Trophoblast cell (in vitro differentiated cells and primary cell): Measurements from ENCODE around the gene HIF3A.
"Not testable (repeated sequence)": the region's sequence is repeated elsewhere in the genome, so short reads cannot be mapped to it uniquely, and the experiment has no call there.

ENCODE experiments used
- DNase-seq, 2 donors: peaks; one replicate each; pipeline ENCODE4 v3.0.0-alpha.2; 2016
- H2AFZ ChIP-seq: 2 replicates; pipeline ENCODE4 v1.6.1; 2013; ENCODE audit warnings: low read length, moderate library complexity, mild to moderate bottlenecking; ENCODE audit not compliant: insufficient read depth, poor library complexity
- H2AK5ac ChIP-seq: 2 replicates; pipeline ENCODE4 v1.6.1; 2013; ENCODE audit warnings: mild to moderate bottlenecking, low read length
- H2BK120ac ChIP-seq: 2 replicates; pipeline ENCODE4 v1.6.1; 2013; ENCODE audit warnings: low read length, mild to moderate bottlenecking, moderate library complexity; ENCODE audit not compliant: insufficient read depth, poor library complexity
- H2BK12ac ChIP-seq: 2 replicates; pipeline ENCODE4 v1.6.1; 2013; ENCODE audit warnings: mild to moderate bottlenecking, low read length, moderate library complexity
- H2BK5ac ChIP-seq: 2 replicates; pipeline ENCODE4 v1.6.1; 2013; ENCODE audit warnings: low read length, low read depth, moderate library complexity, mild to moderate bottlenecking; ENCODE audit not compliant: poor library complexity
- H3K14ac ChIP-seq: 2 replicates; pipeline ENCODE4 v1.6.1; 2013; ENCODE audit warnings: mild to moderate bottlenecking, low read length
- H3K18ac ChIP-seq: 2 replicates; pipeline ENCODE4 v1.6.1; 2013; ENCODE audit warnings: mild to moderate bottlenecking, low read length
- H3K23ac ChIP-seq: 2 replicates; pipeline ENCODE4 v1.6.1; 2013; ENCODE audit warnings: low read length
- H3K27ac ChIP-seq: 2 replicates; pipeline ENCODE4 v1.5.1; 2013; ENCODE audit warnings: low read depth, mild to moderate bottlenecking, inconsistent platforms, low read length, moderate library complexity
- H3K27me3 ChIP-seq: 2 replicates; pipeline ENCODE4 v1.6.1; 2013; ENCODE audit warnings: inconsistent platforms, mild to moderate bottlenecking, low read length, moderate library complexity; ENCODE audit not compliant: insufficient read depth
- H3K36me3 ChIP-seq, 2 experiments: 1 replicate in 1 of 2; 2 replicates in 1 of 2; pipeline ENCODE4 v1.6.1; 2013; ENCODE audit warnings: low read length in 2 of 2, mild to moderate bottlenecking in 2 of 2, moderate library complexity in 1 of 2; ENCODE audit not compliant: insufficient read depth in 2 of 2, control insufficient read depth in 1 of 2
- H3K4ac ChIP-seq: 2 replicates; pipeline ENCODE4 v1.6.1; 2013; ENCODE audit warnings: low read depth, mild to moderate bottlenecking, low read length, moderate library complexity
- H3K4me1 ChIP-seq, 2 experiments: 1 replicate in 1 of 2; 2 replicates in 1 of 2; pipeline ENCODE4 v1.6.1; 2013; ENCODE audit warnings: low read length in 2 of 2, mild to moderate bottlenecking in 2 of 2, moderate library complexity in 1 of 2; ENCODE audit not compliant: insufficient read depth in 2 of 2, control insufficient read depth in 1 of 2
- H3K4me2 ChIP-seq: 2 replicates; pipeline ENCODE4 v1.6.1; 2013; ENCODE audit warnings: inconsistent platforms, mild to moderate bottlenecking, low read length, moderate library complexity
- H3K4me3 ChIP-seq: 2 replicates; pipeline ENCODE4 v1.5.1; 2013; ENCODE audit warnings: mild to moderate bottlenecking, low read depth, low read length, inconsistent platforms
- H3K79me1 ChIP-seq: one replicate; pipeline ENCODE4 v1.6.1; 2013; ENCODE audit warnings: low read length
- H3K79me2 ChIP-seq: 2 replicates; pipeline ENCODE4 v1.6.1; 2013; ENCODE audit warnings: low read length, mild to moderate bottlenecking; ENCODE audit not compliant: control insufficient read depth, insufficient read depth, poor library complexity
- H3K9ac ChIP-seq: 2 replicates; pipeline ENCODE4 v1.6.1; 2013; ENCODE audit warnings: mild to moderate bottlenecking, low read length
- H3K9me3 ChIP-seq: 2 replicates; pipeline ENCODE4 v1.6.1; 2013; ENCODE audit warnings: low read depth, mild to moderate bottlenecking, control low read depth, inconsistent platforms, low read length; ENCODE audit not compliant: insufficient read depth
- H4K12ac ChIP-seq: 2 replicates; pipeline ENCODE4 v1.6.1; 2013; ENCODE audit warnings: low read depth, mild to moderate bottlenecking, low read length, moderate library complexity
- H4K8ac ChIP-seq: 2 replicates; pipeline ENCODE4 v1.6.1; 2013; ENCODE audit warnings: low read depth, mild to moderate bottlenecking, low read length, moderate library complexity
- H4K91ac ChIP-seq: one replicate; pipeline ENCODE4 v1.6.1; 2013; ENCODE audit warnings: low read depth, mild to moderate bottlenecking, low read length, moderate library complexity
- WGBS: extraction: QIAGEN DNeasy Blood & Tissue Kit; methylation state at CpG from one replicate; pipeline ENCODE4 v1.1.7; 2013; ENCODE audit warnings: missing lambda C conversion rate; ENCODE audit not compliant: insufficient read length, insufficient coverage; ENCODE audit errors: extremely low coverage; 5-methylcytosine and 5-hydroxymethylcytosine counted together

The HIF3A gene

DNA sequence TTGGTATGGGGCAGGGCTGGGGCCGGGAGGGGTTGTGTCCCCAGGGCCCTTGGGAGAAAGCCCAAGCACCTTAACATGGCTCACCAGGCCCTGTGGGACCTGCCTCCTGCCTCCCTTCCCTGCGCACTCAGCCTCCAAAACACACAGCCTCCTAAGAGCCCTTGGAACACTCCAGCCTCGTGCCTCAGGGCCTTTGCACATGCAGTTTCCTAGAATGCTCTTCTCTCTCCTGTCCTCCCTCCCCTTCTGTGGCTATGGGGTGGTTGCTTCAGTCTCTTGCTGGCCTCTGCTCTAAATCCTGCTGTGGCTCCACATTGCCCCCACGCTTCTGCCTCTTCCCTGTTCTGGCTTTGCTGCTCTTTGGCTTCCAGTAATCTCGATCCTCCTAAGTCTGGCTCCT is 23.7 kb downstream of the HIF3A start:
- Histone ChIP-seq H3K27me3 (no peaks in the 10 kb centered on the region), H3K23ac (no peak overlapping the region), H3K18ac (no peak overlapping the region), H4K12ac (no peak overlapping the region), H3K14ac (no peak overlapping the region), H2BK120ac (no peak overlapping the region), H3K79me1 (no peaks in the 10 kb centered on the region), H3K9ac (no peak overlapping the region), H2AFZ (no peak overlapping the region), H3K4me3 (no peak overlapping the region), H3K4me2 (no peak overlapping the region), H3K79me2 (no peaks in the 10 kb centered on the region), H3K27ac (no peak overlapping the region), H2BK12ac (no peak overlapping the region), H2BK5ac (no peak overlapping the region), H4K8ac (no peak overlapping the region), H3K9me3 (peaks cover 2% of the 10 kb centered on the region), H3K4ac (no peak overlapping the region), H3K36me3 (peaks cover 0 to 2% of the 10 kb centered on the region in 2 experiments), H2AK5ac (no peak overlapping the region), H4K91ac (no peak overlapping the region), H3K4me1 (no peaks in the 10 kb centered on the region)
- WGBS = no CpG with 5 or more reads among the region's 5 CpGs
- no peak for DNase-seq

DNA sequence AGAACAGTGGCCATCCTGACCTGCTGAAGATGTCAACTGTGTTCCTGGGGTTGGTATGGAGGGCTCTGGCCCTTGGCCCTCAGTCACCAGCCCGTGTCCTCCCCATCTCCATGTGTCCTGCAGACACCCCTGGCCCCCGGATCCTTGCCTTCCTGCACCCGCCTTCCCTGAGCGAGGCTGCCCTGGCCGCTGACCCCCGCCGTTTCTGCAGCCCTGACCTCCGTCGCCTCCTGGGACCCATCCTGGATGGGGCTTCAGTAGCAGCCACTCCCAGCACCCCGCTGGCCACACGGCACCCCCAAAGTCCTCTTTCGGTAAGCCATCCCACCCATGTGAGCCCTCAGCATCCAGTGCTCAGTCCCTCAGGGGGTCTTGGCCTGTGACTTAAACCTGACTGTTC is 24.8 kb downstream of the HIF3A start:
- no peak overlapping the region for H2AK5ac ChIP-seq
- H3K4me3 ChIP-seq = no peak overlapping the region

DNA sequence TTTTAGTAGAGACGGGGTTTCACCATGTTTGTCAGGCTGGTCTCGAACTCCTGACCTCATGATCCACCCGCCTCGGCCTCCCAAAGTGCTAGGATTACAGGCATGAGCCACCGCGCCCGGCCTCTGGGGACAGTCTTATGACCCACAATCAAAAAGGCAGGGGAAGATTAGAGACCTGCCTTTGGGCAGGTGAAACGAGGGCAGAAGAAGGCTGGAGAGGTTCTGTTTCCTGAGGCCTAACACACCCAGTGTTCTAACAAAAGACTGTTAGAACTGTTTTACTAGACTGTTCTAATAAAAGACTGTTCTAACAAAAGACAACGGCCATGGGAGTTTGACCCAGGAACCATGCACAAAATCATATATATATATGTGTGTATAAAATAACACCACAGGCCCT is 26.4 kb downstream of the HIF3A start:
- not testable (repeated sequence) for H4K91ac ChIP-seq, H3K9me3 ChIP-seq, H3K9ac ChIP-seq, DNase-seq, H3K4ac ChIP-seq, H3K36me3 ChIP-seq, H3K4me2 ChIP-seq, H3K79me1 ChIP-seq, H2BK5ac ChIP-seq, H2BK12ac ChIP-seq, H4K12ac ChIP-seq, H2AFZ ChIP-seq, H2AK5ac ChIP-seq, H4K8ac ChIP-seq, H2BK120ac ChIP-seq, H3K27ac ChIP-seq, H3K79me2 ChIP-seq, H3K4me3 ChIP-seq, H3K4me1 ChIP-seq, H3K23ac ChIP-seq, H3K27me3 ChIP-seq, H3K18ac ChIP-seq, H3K14ac ChIP-seq
- WGBS = no CpG with 5 or more reads among the region's 9 CpGs

More for the DNA sequence above, 24.8 kb downstream of the HIF3A start:
- H2BK12ac ChIP-seq = no peak overlapping the region
- H4K8ac ChIP-seq = no peak overlapping the region
- no peak overlapping the region for H3K27ac ChIP-seq
- no peak overlapping the region for H3K23ac ChIP-seq
- no peak overlapping the region for H3K4ac ChIP-seq
- H3K9ac ChIP-seq = no peak overlapping the region
- no peak overlapping the region for H3K4me2 ChIP-seq
- no peaks in the 10 kb centered on the region for H3K27me3 ChIP-seq
- H3K14ac ChIP-seq = no peak overlapping the region
- no peaks in the 10 kb centered on the region for H3K4me1 ChIP-seq
- no peaks in the 10 kb centered on the region for H3K79me2 ChIP-seq
- no peak overlapping the region for H2BK5ac ChIP-seq
- no peak overlapping the region for H4K12ac ChIP-seq
- H2BK120ac ChIP-seq = no peak overlapping the region
- no peaks in the 10 kb centered on the region for H3K79me1 ChIP-seq
- peaks cover 0 to 2% of the 10 kb centered on the region in 2 experiments for H3K36me3 ChIP-seq
- no peak overlapping the region for H2AFZ ChIP-seq
- no peak for DNase-seq
- H4K91ac ChIP-seq = no peak overlapping the region
- H3K18ac ChIP-seq = no peak overlapping the region
- peaks cover 2% of the 10 kb centered on the region for H3K9me3 ChIP-seq
- no CpG with 5 or more reads among the region's 12 CpGs for WGBS

DNA sequence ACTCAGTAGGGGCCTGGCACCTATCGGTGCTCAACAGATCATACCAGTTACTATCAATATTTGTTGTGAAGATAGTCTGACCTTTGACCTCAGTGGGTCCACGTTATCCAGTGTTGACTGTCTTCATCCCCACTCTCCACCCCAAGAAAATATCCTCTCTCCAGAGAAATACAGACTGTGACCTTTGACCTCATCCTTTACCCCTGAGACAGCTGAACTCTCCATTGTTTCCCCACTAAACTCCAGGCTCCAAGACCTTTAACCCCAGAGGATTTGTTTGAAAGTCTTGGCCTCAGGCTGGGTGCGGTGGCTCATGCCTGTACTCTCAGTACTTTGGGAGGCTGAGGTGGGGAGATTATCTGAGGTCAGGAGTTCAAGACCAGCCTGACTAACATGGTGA is 27.4 kb downstream of the HIF3A start:
- no peak for DNase-seq
- no peaks in the 10 kb centered on the region for H3K79me1 ChIP-seq
- no peak overlapping the region for H2BK120ac ChIP-seq
- no peak overlapping the region for H2BK12ac ChIP-seq
- H4K12ac ChIP-seq = no peak overlapping the region
- H3K4me2 ChIP-seq = no peak overlapping the region
- H3K4ac ChIP-seq = no peak overlapping the region
- H3K36me3 ChIP-seq = peaks cover 0 to 2% of the 10 kb centered on the region in 2 experiments
- H3K14ac ChIP-seq = no peak overlapping the region
- H2AFZ ChIP-seq = no peak overlapping the region
- WGBS = no CpG with 5 or more reads among the region's 3 CpGs
- no peak overlapping the region for H3K4me3 ChIP-seq
- H3K27me3 ChIP-seq = no peaks in the 10 kb centered on the region
- peaks cover 8% of the 10 kb centered on the region for H3K9me3 ChIP-seq
- H4K8ac ChIP-seq = no peak overlapping the region
- H3K79me2 ChIP-seq = no peaks in the 10 kb centered on the region
- H3K4me1 ChIP-seq = no peaks in the 10 kb centered on the region
- H3K9ac ChIP-seq = no peak overlapping the region
- no peak overlapping the region for H2BK5ac ChIP-seq
- H3K18ac ChIP-seq = no peak overlapping the region
- no peak overlapping the region for H4K91ac ChIP-seq
- H3K27ac ChIP-seq = no peak overlapping the region
- no peak overlapping the region for H3K23ac ChIP-seq
- H2AK5ac ChIP-seq = no peak overlapping the region
